Measurements from ENCODE around the gene ZNF497.

Gene ZNF497

DNA sequence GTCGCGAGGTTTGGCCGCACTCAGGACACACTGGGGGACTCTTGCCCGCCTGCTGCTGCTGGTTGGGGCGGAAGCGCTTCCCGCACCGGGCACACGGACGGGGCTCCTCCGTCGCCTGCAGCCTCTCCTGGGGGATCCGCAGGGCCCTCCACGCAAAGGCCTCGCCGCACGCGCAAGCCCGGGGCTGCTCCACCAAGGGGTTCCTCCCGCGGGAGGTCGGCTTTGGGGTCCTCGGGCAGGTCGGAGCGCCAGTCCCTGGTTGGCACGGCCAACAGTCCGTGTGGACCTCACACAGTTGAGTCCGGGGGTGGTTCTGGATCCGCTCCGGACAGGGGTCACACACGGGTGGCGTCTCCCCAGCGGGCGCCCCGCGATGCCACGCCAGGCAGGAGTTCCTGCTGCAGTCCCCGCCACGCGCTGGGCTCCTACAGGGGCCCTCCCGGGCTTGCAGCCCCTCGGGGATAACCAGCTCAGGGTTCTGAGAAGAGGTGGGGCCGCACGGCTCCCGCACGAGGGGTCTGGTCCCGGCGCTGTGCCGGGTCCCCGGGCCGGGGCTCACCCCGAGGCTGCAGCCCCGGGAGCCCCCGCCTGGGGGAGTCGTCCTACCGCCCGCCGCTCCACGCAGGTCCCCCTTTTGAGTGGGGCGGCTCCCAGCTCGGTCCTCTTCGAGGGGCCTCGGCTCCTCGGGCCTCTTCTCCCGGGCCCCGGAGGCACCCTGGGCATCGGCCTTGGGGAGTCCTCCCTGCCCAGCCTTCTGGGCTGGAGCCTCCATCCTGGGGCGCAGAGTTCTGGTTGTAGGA, 6.2 kb upstream of the ZNF497 start:
- in situ Hi-C loops (cut with MboI; ENCODE audit: low sequenced_read_pairs): no loop called here

- in situ Hi-C loops (cut with MboI; ENCODE audit: low sequenced_read_pairs): no loop called here
These were observed 5.3 kb upstream of the ZNF497 start for GRCh38 chr19:58367698-58368454.

- in situ Hi-C loops (cut with MboI; ENCODE audit: low sequenced_read_pairs): no loop called here
These were observed 4.3 kb upstream of the ZNF497 start for GRCh38 chr19:58366585-58367430.

- in situ Hi-C loops (cut with MboI; ENCODE audit: low sequenced_read_pairs): no loop called here
These were observed 1.6 kb upstream of the ZNF497 start for GRCh38 chr19:58364146-58364545.

DNA sequence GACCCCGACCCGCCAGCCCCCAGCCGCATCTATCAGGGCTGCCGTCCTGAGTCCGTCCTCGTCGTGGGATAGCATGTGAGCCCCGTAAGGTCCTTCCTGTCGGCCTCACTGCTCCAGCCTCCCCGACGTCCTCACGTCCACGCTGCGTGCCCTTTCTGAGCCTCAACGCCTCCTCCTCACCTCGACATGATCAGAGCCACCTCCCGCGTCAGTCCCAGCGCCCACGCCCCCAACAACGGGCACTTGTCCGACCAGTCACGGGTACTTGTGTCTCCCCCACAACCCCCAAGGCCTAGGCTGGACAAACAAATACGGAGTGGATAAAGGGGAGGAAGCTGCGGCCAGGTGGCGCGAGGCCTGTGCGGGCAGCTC, 665 bp downstream of the ZNF497 start:
- in situ Hi-C loops (cut with MboI; ENCODE audit: low sequenced_read_pairs): no loop called here

GRCh38 chr19:58357481-58358145, 4.9 kb downstream of the ZNF497 start:
- in situ Hi-C loops (cut with MboI; ENCODE audit: low sequenced_read_pairs): no loop called here

- in situ Hi-C loops (cut with MboI; ENCODE audit: low sequenced_read_pairs): no loop called here
These were observed 5.6 kb downstream of the ZNF497 start for GRCh38 chr19:58356766-58357480.

DNA sequence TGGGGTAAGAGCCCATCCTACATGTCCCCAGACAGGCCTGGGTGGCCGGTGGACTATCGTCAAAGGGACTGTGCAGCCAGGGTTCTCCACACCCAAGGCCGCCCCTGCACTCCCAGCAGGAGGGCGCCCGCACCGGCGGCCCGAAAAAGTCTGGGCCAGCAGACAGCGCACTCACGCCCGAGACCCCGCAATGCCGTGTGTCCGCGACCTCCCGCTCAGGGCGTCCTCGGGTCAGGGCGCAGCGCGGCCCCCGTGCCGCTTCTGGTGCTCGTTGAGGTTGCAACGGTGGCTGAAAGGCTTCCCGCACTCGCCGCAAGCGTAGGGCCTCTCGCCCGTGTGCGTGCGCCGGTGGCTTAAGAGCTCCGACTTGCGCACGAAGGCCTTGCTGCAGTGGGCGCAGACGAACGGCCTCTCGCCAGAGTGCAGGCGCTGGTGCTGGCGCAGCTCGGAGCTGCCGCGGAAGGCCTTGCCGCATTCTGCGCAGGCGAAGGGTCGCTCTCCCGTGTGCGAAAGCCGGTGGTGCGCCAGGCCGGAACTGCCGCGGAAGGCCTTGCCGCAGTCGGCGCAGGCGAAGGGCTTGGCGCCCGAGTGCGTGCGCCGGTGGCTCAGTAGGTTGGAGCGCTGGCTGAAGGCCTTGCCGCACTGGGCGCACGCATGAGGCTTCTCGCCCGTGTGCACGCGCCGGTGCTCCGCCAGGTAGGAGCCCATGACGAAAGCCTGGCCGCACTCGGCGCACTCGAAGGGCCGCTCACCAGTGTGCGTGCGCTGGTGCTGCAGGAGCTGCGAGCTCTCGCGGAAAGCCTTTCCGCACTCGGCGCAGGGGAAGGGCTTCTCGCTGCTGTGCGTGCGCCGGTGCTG, 6.4 kb downstream of the ZNF497 start:
- in situ Hi-C loops (cut with MboI; ENCODE audit: low sequenced_read_pairs): no loop called here

- in situ Hi-C loops (cut with MboI; ENCODE audit: low sequenced_read_pairs): no loop called here
These were observed 7.2 kb downstream of the ZNF497 start for GRCh38 chr19:58355215-58355796.

GRCh38 chr19:58354478-58355030, 8.0 kb downstream of the ZNF497 start:
- in situ Hi-C loops (cut with MboI; ENCODE audit: low sequenced_read_pairs): no loop called here

GRCh38 chr19:58353717-58354477, 8.7 kb downstream of the ZNF497 start:
- in situ Hi-C loops (cut with MboI; ENCODE audit: low sequenced_read_pairs): no loop called here

GRCh38 chr19:58352760-58353671, 9.5 kb downstream of the ZNF497 start, which contains the start of gene A1BG:
TSS of gene A1BG (minus strand) at chr19:58353492. CDS start at chr19:58353437, 55 bp downstream.
- in situ Hi-C loops (cut with MboI; ENCODE audit: low sequenced_read_pairs): no loop called here

DNA sequence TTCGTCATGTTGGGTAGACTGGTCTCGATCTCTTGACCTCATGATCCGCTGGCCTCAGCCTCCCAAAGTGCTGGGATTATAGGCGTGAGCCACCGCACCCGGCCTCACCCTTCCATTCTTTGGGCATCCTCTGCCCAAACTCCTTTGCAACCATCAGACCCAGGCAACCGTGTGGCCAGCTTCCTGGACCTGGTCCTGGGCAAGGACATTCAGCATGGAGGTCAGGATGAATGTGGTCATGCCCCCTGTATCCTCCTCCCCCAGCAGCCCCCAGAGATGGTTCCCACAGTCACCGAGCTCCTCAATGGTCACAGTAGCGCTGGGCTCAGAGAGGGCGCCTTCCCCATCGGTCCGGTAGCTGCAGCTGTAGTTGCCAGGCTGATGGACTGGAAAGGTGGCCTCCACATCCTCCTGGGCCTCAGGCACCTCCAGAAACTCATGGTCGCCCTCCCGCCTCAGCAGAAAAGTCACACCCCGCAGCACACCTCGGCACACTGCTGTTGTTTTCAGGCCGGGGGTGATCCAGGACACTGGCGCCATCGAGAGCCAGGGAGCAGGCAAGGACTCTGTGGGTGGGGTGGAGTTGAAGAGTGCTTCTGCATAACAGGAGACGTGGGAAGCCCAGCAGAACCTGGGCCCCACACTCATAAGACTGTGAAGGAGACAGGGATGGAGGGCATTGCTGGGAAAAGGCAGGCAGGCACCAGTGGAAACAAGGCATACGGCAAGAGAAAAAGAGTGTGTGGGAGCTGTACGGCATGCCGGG, 10.4 kb downstream of the ZNF497 start:
- in situ Hi-C loops (cut with MboI; ENCODE audit: low sequenced_read_pairs): no loop called here

DNA sequence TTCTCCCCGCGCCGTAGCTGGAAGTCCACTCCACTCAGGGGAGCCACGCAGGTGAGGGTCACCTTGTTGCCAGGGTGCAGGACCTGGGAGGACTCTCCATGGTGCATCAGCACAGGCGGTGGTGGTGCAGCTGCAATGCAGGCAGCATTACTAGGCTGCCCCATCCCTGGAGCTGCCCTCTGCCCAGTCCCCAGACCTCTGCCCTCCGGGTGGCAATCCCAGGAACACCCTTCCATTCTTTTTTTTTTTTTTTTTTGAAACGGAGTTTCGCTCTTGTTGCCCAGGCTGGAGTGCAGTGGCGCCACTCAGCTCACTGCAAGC, 11.0 kb downstream of the ZNF497 start:
- in situ Hi-C loops (cut with MboI; ENCODE audit: low sequenced_read_pairs): no loop called here

- in situ Hi-C loops (cut with MboI; ENCODE audit: low sequenced_read_pairs): no loop called here
These were observed 11.5 kb downstream of the ZNF497 start for GRCh38 chr19:58350871-58351557.

All from HL-60/S4 treated with retinoic acid at 250 ng/mL for 4 days and 3 days (cell line).